Stimulated activated CD8-positive, alpha-beta memory T cell treated with anti-CD3 and anti-CD28 coated beads, Interleukin-4, amount 100 ng/mL, for 24 hours (primary cell): Measurements from ENCODE around the gene TTC16.

ENCODE experiments used
- DNase-seq: peaks from one replicate; pipeline ENCODE4 v3.0.0-alpha.2; 2020; ENCODE audit warnings: low read depth

TTC16 gene

DNA sequence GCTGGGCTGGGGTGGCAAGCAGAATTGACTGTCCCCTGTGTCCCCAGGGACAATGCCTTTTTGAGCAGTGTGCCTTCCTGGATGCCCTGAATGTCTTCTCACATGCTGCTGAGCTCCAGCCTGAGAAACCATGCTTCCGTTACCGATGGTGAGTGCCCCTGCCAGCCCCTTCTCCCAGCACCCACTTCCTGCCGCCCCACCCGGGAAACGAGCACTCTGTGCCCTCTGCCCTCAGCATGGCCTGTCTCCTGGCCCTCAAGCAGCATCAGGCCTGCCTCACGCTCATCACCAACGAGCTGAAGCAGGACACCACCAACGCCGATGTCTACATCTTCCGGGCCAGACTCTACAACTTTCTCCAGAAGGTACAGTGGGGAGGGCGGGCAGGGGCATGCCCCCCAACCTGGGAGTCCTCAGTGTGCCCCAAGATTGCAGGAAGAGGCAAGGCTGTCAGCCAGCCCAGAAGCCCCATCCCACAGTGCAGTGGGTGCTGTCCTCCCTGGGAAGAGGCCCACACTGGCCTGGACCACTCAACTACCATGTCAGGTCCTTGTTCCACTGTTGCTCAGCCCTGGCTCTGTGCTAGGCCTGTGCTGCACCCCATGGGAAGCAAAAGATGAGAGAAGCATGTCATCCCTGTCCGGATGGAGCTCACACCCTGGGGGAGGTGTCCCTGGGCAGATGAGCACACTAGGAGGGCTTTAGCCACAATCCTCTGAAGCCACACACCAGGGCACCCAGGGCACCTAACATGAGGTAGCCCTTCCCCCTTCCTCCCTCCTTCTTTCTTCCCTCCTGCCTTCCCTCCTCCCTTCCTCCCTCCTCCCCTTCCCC lies 4.4 kb downstream of the TTC16 start:
- no peak for DNase-seq

DNA sequence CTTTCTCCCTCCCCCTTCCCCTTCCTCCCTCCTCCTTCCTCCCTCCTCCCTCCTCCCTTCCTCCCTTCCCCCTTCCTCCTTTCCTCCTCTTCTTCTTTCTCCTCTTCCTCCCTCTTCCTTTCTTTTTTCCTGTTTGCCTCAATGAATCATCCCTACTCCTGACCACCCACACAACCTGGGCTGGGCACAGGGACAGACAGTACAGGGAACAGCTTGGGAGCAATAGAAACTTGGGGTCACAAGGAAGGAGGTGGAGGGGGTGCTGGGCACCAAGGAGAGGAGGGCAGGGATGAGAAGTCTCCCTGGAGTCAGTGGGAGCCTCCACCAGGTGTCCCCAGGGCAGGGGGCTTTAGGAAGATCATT lies 5.0 kb downstream of the TTC16 start:
- DNase-seq, result no peak

DNA sequence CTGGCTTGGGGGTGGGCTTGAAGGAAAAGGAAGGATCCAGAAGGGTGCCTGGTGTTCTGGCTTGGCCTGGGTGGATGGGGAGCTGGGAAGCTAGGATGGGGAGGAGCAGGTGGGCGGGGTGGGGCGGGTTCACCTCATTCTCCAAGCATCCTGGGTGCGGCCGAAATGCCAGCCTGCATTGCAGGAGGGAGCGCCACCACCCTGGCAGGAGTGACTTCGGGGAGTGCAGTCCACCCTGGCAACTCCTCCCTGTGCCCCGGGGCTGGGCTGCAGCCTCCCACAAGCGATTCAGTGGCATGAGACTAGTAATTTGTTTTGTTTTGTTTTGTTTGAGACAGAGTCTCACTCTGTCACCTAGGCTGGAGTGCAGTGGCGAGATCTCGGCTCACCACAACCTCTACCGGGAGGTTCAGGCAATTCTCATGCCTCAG lies 5.5 kb downstream of the TTC16 start:
- no peak for DNase-seq

DNA sequence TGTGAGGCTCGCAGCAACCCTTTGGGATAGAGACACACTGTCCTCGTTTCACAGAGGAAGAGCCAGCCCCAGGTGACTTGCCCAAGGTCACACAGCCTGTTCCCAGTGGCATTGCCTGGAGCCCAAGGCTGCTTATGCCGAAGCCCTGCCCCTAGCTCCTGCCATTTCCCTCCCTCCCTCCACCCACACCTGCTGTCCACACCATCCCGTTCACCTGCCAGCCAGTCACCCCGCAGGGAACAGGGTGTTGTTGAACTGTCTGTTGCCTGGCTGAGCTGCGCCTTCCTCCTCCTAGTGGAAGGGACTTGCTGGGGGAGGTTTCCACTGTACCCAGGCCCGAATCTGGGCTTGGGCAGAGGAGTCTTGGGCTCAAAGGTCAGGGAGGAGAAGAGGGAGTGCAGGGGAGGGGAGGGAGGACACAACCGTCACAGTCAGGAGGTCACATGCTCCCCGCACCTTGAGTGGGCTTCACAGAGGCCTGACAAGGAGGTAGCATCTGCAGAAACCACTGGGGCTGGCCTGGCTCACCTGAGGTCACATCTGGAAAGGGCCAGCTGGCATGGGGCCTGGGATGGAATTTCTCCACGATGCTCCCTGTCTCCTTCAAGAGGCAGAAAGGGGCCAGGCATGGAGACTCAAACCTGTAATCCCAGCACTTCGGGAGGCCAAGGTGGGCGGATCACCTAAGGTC lies 6.3 kb downstream of the TTC16 start:
- no peak for DNase-seq

DNA sequence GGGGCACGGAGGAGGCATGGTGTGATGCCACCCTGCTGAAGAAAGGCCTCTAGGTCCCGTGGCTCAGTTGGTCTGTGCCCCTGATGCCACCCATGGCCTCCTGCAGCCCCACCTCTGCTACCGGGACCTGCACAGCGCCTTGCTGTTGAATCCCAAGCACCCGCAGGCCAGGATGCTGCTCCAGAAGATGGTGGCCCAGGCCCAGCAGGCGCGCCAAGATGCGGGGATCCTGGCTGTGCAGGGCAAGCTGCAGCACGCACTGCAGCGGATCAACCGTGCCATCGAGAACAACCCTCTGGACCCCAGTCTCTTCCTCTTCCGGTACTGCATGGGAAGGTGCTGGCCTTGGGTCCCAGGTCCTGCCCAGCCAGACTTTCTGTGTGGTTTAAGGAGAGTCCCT lies 7.1 kb downstream of the TTC16 start:
- DNase-seq, result no peak

DNA sequence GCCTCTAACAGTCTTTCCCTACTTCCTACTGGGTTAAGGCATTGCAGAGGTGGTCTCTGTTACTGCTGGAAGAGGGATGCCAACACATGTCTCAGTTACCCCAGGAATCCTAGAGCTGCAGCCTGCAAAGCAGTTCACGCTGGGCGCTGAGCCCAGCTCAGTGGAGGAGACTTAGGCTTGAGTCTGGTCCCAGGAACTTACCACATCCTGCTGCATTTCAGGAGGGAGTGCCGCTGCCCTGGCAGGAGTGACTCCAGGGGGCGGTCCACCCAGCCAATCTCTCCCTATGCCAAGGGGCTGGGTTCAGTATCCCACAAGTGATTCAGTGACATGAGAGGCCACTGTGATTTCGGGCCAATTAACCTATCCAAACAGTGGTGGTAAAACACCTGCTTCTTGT lies 7.6 kb downstream of the TTC16 start:
- DNase-seq, result no peak

DNA sequence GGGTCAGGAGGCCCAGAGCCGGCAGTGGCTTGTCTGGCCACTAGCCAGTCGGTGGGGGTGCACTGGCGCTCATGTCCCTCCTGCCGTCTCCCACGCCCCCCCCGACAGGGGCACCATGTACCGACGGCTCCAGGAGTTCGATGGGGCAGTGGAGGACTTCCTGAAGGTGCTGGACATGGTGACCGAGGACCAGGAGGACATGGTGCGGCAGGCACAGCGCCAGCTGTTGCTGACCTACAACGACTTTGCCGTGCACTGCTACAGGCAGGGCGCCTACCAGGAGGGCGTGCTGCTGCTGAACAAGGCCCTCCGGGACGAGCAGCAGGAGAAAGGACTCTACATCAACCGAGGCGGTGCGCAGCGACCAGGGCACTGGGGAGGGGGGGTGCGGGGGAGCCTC lies 8.1 kb downstream of the TTC16 start:
- no peak for DNase-seq

DNA sequence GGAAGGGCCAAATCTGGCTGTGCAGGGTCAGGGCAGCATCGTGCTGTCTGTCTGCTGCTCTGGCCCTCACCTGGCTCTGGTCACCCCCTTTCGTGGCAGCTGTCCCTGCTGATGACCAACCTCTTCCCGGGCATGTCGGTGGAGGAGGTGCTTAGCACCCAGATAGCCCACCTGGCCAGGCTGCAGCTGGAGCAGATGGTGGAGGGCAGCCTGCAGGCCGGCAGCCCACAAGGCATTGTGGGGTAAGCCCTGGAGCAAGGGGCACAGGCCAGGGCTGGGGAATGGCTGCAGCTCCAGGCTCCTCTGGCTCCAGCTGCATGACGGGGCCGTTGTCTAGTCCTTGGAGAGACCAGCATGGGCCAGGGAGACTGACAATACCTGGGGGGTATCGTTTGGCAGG lies 11.0 kb downstream of the TTC16 start:
- no peak for DNase-seq

DNA sequence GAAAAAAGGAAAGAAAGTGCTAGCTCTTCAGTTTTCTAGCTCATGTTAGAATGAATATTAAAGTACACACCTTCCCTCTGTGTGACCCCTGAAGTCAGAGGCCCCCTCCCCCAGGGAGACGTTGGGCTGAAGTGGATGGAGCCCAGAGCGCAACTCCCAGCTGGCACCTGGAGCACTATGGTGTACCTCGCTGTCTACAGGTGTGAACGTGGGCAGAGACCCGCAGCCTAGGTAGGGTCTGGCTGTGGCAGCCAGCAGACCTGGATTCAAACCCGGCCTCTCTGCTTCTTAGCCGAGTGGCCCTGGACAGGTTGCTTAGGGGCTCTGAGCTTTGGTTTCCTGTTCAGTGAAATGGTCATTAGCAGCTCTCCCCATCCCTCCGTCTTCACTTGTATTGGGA lies 12.9 kb downstream of the TTC16 start:
- DNase-seq, result no peak

DNA sequence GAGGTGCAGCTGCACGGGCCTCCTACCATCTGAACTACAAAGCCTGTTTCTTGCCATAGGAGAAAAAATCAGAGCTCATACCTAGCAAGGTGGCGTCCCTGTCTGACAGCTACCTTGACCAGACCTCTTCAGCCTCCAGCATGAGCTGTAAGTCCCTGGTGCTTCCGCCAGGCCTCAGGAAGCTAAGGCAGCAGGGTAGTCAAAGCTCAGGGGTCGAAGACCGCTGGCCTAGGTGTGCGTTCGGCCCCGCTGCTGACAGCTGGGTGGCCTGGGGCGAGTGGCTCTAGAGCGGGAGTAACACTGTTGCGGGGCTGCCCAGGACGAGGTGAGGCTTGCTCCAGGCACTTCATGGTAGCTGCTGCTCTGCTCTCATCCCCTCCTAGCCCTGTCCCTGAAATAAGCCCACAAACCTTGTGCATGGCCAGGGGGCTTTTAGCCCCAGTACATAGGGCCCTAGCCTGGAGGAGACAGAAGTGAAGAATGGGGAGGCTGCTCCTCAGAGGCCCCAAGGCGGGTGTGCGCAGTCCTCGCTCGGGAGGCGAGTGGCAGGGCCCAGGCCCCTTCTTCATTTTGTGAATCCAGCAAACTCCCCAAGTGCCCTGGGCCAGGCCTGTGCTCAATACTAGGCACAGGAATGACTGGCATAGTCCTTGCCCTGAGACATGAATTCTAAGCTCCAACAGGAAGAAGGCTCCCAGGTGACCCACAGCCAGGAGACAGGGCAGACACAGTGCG lies 13.8 kb downstream of the TTC16 start:
- no peak for DNase-seq

DNA sequence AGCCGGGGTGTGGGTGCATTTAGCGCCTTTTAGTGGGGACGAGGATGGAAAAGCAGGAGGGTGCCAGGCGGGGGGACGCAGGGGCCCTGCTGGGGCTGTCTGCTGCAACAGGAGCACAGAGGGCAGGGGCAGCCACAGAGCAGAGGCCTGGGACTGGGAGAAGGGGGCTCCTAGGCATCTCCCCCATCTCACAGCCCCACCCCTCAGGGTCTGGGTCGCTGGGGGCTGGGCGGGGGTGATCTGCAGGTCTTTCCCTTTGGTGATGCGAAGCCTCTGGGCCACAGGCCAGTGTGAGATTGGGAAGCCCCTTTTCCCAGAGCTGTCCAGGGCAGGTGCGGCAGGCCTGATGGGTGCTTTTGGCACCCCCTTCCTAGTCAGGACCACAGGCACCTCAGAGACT lies 14.4 kb downstream of the TTC16 start:
- no peak for DNase-seq

DNA sequence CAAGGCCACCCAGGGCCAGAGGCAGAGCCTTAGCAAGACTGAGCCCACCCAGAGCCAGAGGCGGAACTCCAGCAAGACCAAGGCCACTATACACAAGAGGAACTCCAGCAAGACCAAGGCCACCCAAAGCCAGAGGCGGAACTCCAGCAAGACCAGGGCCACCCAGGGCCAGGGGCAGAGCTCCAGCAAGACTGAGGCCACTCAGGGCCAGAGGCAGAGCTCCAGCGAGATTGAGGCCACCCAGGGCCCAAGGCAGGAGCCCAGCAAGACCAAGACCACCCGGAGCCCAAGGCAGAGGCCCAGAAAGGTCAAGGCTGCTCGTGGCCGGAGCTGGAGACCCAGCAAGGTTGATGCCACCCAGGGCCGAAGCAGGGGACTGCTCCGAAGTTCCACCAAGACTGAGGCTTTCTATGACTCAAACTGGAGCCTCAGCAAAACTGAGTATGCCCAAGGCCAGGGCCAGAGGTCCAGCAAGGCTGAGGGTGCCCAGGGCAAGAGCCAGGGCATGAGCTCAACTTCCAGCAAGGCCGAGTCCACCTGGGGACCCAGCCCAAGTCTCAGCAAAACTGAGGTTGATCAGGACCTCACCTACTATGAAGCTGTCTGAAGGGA lies 15.0 kb downstream of the TTC16 start:
- DNase-seq, result no peak

DNA sequence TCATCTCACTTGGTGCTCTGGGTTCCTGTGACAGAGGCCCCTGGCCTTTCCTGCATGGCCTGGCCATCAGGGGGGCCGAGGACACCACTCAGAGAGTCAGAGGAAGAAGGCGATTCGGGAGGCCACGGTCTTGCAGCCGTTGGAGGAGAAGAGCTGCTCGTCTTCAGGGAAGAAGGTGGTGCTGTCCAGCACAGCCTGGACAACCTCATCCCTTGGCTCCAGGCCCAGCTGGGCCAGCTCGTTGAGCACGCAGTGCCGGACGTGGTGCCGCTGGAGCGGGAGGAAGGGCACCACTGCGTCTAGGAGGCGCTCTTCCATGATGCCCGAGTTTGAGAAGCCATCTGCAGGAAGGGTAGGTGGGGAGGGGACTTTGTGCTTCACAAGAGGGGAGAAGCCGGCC lies 16.1 kb downstream of the TTC16 start:
- DNase-seq, result no peak

DNA sequence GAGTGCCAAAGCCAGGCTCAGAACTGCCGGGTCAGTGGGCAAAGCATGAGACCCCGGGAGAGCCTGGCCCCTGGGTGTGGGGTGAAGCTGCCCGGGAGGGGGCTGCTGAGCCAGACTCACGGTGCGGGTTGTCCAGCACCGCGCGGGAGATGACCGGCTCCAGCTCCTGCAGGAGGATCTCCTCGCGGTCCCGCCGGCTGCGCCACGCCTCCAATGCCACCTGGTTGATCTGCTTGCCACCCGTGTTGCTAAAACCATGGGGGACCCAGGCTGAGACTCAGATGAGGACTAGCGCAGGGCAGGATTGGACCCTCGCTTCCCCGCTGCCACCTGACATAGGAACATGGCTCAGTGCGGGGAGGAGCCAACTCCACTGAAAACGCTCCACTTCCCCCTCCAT lies 16.6 kb downstream of the TTC16 start:
- DNase-seq, result no peak

DNA sequence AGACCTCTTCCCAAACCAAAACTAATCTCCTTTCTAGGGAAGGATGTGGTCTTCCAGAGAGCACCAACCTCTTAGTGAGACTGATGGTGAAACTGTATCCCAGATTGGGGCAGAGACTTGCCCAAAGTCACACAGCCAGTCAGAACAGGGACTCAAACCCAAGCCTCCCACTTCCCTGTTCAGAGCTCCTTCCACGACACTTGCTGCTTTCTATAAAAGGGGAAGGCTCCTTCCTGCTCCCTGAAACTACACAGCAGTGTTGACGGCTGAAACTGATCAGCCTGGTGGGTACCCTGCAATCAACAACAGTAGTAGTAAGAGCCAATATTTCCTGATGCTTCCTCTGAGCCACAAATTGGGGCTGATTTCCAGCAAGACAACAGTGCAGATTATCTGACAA lies 17.7 kb downstream of the TTC16 start:
- no peak for DNase-seq

DNA sequence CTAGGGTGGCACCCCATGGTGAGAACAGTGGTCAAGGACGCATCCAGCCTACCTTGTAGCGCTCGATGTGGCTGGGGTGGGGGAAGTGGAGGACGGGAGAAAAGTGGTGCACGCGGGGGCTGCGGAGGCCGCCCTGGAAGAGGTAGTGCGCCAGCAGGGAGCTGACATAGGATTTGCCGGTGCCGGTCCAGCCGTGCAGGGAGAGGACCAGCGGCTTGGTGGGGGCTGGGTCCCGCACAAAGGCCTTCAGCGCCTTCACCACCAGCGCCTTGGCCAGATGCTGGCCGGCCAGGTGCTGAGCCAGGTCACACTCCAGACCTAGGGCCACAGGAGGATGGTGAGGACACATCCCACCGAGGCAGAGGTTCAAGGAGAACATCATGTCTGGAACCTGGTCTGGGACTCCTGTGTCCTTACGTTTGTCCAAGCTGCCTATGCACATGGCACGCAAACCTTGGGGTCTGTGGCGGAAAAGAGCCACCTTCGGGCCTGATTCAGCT lies 18.4 kb downstream of the TTC16 start:
- no peak for DNase-seq

DNA sequence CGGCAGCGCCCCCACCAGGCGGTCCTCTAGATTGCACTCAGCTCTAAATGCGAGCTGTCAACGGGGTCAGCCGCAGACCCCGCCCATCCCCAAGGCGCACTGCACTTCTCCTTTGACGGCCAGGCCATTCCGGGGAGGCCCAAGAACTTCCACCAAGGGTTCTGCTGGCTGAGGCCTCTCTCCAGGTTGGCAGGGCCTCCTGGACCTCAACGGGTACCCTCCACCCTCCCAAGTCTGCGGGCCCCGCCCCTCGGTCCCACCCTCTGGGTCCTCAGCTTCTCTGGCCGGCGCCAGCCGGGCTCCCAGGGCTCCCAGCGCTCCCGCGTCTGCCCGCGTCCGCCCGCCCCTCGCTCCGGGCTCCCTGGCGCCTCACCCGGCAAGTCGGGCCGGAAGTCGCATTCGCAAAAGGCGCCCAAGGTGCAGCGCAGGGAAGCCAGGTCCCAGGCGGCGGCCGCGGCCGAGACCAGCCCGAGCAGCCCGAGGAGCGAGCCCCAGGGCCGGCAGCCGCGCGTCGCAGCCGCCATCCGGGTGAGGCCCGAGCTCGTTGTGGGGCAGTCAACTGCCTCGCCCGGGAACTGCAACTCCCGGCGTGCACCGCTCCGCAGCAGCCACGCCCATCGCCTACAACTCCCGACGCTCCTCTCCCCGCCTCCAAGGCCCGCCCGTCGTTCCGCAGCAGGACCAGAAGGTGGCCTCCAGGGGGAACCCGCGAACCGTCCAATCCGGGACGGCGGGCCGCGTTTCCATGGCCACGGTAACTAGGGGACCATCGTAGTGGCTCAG lies 19.1 kb downstream of the TTC16 start, which contains the start of gene TOR2A:
Gene TOR2A (minus strand): TSS at position 548 of the 783 bp plus-strand sequence. CDS start 24 bp downstream, at position 524.
- DNase-seq, result peak; percentile 97

DNA sequence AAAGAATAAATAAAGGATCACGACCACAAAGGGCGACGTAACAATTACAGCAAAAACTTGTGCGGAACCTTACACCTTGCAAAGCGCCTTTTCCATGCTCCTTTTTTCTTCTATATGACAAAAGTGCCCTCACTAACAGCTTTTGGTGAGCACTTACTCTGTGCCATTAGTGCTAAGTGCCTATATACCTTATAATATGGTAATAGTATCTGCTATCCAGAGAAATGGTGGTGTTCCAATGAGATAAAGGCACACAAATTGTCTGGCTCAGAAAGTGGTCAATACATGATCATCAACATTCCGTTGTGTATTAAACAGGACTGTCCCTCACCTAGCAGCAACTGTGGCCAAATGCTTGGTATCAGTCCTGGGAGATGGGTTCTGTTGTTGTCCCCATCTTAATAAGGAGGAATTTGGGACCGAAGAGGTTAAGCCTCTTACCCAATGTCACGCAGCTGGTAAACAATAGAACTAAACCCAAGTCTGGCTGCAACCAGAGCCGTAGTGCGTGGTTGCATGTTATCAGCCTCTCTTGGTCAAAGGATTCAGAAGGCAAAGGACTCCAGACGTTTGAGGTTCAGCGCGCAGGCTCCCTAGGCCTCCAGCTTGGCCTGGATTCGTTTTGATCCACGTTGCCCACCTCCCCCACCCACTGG lies 19.8 kb downstream of the TTC16 start:
- DNase-seq, result no peak

DNA sequence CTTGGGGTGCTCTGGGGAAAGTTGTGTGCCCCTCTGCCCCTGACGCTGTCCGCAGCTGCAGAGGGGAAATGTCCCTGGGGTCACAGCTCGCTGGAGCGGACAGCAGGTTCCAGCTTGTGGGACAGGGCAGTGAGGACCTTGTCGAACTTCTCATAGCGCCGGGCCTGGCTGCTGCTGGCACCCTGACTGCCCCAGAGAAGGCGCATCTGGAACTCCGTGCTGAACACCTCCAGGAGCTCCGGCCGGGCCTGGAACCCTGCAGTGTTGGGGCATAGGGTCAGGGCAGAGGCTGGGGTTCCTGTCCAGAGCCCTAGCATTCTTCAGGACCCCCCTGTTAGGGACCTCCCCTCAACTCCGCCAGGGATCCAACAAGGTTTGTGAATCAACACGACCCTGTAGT lies 22.8 kb downstream of the TTC16 start:
- DNase-seq, result no peak

DNA sequence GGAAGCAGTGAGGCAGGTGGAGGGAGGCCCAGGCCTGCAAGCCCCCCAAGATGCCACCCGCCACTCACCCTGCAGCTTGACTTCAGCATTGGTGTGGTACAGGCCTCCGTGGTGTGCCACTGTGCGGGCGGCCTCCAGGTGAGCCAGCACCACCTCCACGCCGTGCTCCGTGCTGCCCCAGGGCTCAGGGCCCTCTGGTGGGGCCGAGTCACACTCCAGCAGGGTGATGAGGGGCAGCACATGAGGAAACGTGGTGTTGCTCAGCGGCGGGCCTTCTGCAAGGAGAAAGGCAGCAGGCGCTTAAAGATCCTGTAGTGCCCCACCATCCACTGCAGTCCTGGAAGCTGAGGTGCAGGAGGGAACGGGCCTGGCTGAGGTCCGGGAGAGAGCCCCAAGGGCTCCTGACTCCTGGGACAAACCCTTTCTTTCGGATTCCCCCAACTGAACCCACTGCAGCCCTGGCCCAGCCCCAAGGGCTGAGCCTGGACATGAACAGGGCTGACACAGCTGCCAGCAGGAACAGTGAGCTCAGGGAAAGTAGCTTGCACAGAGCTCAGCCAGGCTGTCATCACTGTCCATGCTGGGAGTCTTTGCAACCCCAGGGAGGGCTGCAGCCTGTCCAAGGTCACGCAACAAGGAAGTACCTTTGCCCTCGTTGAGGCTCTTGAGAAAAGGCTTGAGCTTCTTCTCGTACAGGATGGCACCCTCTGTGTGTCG lies 23.9 kb downstream of the TTC16 start:
- DNase-seq, result no peak
